ENCODE measurements around the gene RUNX2. TPM values are rescaled to one million over a fixed set of nuclear protein-coding genes. Genes with fewer than 3 reads are reported as not detected.

Gene RUNX2
- total and polyA plus RNA-seq, 9 of the 15 experiments (the other 6 are each of a cell fraction or from before 2014, with no cell fraction given): 0.29 to 1.00 (median 0.43) TPM

DNA sequence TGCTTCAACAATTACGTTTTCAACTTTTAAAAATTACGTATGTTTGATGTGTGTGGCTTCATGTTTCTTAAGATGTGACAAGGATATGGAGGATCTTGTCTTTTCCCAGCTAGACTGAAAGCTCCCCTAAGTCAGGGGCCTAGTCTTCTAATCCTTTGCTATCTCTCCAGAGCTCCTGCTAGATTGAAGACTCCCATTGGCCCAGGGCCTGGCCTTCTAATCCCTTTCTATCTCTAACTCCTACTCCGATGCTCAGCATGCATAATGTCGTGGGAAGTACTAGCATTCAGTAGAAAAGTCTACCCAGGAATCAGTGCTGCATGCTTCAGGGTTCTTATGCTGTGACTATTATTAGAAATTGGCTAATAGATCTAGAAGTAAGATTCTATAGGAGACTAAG lies 194.4 kb downstream of the RUNX2 start:
- no TSS peak for BruUV-seq (replicated peaks)
- ChIA-PET CTCF (ENCODE audit: low intra/inter-chr PET ratio) (no interaction called here), POLR2A (interaction anchor here (0.5 to 0.6 kb wide), 2 partner anchors 95 to 1063 kb away, joined by 3 read pairs; no protein-coding TSS in a partner anchor)
- H3K4me1 ChIP-seq (replicated peaks in 1 of 2; ENCODE audit: control insufficient read depth in 2 of 2, insufficient read depth in 2 of 2, low read length in 2 of 2): no peaks in the 10 kb centered on the region
- no peak overlapping the region for H2AFZ ChIP-seq (ENCODE audit: low read depth, low read length)
- no peaks in the 10 kb centered on the region for H3K36me3 ChIP-seq (ENCODE audit: control insufficient read depth, insufficient read depth, low read length)
- WGBS (ENCODE audit: insufficient coverage, low coverage, missing lambda C conversion rate): 20% methylated on average over 4 of the region's 4 CpGs
- H3K27me3 ChIP-seq (ENCODE audit: control insufficient read depth in 2 of 2, insufficient read depth in 2 of 2, low read length in 2 of 2): no peaks in the 10 kb centered on the region
- in situ Hi-C loops (cut with MboI) (no loop called here), intact Hi-C loops (cut with micrococcal nuclease) (no loop called here)
- H3K9me1 ChIP-seq (ENCODE audit: control insufficient read depth, insufficient read depth, low read length): no peaks in the 10 kb centered on the region
- ATAC-seq (no peak), DNase-seq (ENCODE audit: extremely low read depth in 1 of 4, low spot score in 3 of 4) (no peak), FAIRE-seq (no peak)
- H3K9me3 ChIP-seq (replicated peaks; ENCODE audit: control insufficient read depth, insufficient read depth, low read depth, low read length): no peaks in the 10 kb centered on the region
- H3K27ac ChIP-seq (ENCODE audit: extremely low read depth, low read depth, low read length): no peak overlapping the region
- no peak overlapping the region for H3K4me2 ChIP-seq (ENCODE audit: insufficient read depth, low read length)
- H4K20me1 ChIP-seq (replicated peaks; ENCODE audit: control insufficient read depth, insufficient read depth, low read length): no peaks in the 10 kb centered on the region
- no peak overlapping the region for H3K4me3 ChIP-seq
- H3K79me2 ChIP-seq (ENCODE audit: control insufficient read depth, insufficient read depth, low read length): no peaks in the 10 kb centered on the region
- no peak overlapping the region for H3K9ac ChIP-seq (ENCODE audit: insufficient read depth in 1 of 2, low read depth in 2 of 2, low read length in 2 of 2)
- TF ChIP-seq, protein P1, sequence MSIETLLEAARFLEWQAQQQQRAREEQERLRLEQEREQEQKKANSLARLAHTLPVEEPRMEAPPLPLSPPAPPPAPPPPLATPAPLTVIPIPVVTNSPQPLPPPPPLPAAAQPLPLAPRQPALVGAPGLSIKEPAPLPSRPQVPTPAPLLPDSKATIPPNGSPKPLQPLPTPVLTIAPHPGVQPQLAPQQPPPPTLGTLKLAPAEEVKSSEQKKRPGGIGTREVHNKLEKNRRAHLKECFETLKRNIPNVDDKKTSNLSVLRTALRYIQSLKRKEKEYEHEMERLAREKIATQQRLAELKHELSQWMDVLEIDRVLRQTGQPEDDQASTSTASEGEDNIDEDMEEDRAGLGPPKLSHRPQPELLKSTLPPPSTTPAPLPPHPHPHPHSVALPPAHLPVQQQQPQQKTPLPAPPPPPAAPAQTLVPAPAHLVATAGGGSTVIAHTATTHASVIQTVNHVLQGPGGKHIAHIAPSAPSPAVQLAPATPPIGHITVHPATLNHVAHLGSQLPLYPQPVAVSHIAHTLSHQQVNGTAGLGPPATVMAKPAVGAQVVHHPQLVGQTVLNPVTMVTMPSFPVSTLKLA (conservative IDR thresholded peaks at IDR 0.05): no peak
- no peak for TF ChIP-seq NELFE (IDR thresholded peaks at IDR 0.05; ENCODE audit: insufficient read depth, insufficient read length)
- TF ChIP-seq HDAC6 (IDR thresholded peaks at IDR 0.05; ENCODE audit: low read depth, low read length): no peak
- TF ChIP-seq CHD2 (IDR thresholded peaks at IDR 0.05; ENCODE audit: low read depth, low read length): no peak
- TF ChIP-seq TEAD2 (tag; IDR thresholded peaks at IDR 0.05): no peak
- no peak for TF ChIP-seq TCF7 (IDR thresholded peaks at IDR 0.05; ENCODE audit: borderline replicate concordance)
- no peak for TF ChIP-seq NUFIP1 (IDR thresholded peaks at IDR 0.05; ENCODE audit: partially characterized antibody)
- TF ChIP-seq, protein P2, sequence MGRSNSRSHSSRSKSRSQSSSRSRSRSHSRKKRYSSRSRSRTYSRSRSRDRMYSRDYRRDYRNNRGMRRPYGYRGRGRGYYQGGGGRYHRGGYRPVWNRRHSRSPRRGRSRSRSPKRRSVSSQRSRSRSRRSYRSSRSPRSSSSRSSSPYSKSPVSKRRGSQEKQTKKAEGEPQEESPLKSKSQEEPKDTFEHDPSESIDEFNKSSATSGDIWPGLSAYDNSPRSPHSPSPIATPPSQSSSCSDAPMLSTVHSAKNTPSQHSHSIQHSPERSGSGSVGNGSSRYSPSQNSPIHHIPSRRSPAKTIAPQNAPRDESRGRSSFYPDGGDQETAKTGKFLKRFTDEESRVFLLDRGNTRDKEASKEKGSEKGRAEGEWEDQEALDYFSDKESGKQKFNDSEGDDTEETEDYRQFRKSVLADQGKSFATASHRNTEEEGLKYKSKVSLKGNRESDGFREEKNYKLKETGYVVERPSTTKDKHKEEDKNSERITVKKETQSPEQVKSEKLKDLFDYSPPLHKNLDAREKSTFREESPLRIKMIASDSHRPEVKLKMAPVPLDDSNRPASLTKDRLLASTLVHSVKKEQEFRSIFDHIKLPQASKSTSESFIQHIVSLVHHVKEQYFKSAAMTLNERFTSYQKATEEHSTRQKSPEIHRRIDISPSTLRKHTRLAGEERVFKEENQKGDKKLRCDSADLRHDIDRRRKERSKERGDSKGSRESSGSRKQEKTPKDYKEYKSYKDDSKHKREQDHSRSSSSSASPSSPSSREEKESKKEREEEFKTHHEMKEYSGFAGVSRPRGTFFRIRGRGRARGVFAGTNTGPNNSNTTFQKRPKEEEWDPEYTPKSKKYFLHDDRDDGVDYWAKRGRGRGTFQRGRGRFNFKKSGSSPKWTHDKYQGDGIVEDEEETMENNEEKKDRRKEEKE (IDR thresholded peaks at IDR 0.05; ENCODE audit: borderline replicate concordance in 1 of 2, control insufficient read depth in 1 of 2, low read depth in 2 of 2, low read length in 1 of 2): no peak
- TF ChIP-seq NCOA6 (IDR thresholded peaks at IDR 0.05): no peak
- TF ChIP-seq TRIM28 (IDR thresholded peaks at IDR 0.05): no peak
- TF ChIP-seq ELF4 (CRISPR knock-in tag; IDR thresholded peaks at IDR 0.05): no peak
- TF ChIP-seq, protein P3, sequence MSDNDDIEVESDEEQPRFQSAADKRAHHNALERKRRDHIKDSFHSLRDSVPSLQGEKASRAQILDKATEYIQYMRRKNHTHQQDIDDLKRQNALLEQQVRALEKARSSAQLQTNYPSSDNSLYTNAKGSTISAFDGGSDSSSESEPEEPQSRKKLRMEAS (CRISPR knock-in tag; IDR thresholded peaks at IDR 0.05): no peak
- TF ChIP-seq FIP1L1 (IDR thresholded peaks at IDR 0.05; ENCODE audit: low read depth, low read length, poor library complexity, severe bottlenecking): no peak
- TF ChIP-seq, protein P4, sequence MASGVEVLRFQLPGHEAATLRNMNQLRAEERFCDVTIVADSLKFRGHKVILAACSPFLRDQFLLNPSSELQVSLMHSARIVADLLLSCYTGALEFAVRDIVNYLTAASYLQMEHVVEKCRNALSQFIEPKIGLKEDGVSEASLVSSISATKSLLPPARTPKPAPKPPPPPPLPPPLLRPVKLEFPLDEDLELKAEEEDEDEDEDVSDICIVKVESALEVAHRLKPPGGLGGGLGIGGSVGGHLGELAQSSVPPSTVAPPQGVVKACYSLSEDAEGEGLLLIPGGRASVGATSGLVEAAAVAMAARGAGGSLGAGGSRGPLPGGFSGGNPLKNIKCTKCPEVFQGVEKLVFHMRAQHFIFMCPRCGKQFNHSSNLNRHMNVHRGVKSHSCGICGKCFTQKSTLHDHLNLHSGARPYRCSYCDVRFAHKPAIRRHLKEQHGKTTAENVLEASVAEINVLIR (CRISPR knock-in tag; IDR thresholded peaks at IDR 0.05): no peak
- no peak for TF ChIP-seq L3MBTL2 (IDR thresholded peaks at IDR 0.05)
- TF ChIP-seq COPS2 (conservative IDR thresholded peaks at IDR 0.05): no peak

All from K562 (cell line).